HCEC 1CT (cell line): Measurements from ENCODE around the gene SORT1.

Experiments used
- DNase-seq: peaks from one replicate; pipeline ENCODE4 v3.0.0-alpha.2; 2017

Gene SORT1

GRCh38 chr1:109272021-109272799 lies 125.5 kb downstream of the SORT1 start:
- no peak for DNase-seq

GRCh38 chr1:109271458-109271857 lies 126.3 kb downstream of the SORT1 start:
- no peak for DNase-seq

GRCh38 chr1:109270623-109271317 lies 126.9 kb downstream of the SORT1 start:
- DNase-seq, result no peak

GRCh38 chr1:109269981-109270622 lies 127.6 kb downstream of the SORT1 start:
- DNase-seq, result no peak

- DNase-seq, result no peak
Observed at GRCh38 chr1:109269212-109269980, 128.3 kb downstream of the SORT1 start.

GRCh38 chr1:109268431-109269211 lies 129.1 kb downstream of the SORT1 start:
- no peak for DNase-seq

- DNase-seq, result no peak
Observed at GRCh38 chr1:109267743-109268300, 129.9 kb downstream of the SORT1 start.

- peak; percentile 59 for DNase-seq
Observed at GRCh38 chr1:109266965-109267364, 130.8 kb downstream of the SORT1 start.

GRCh38 chr1:109265741-109266330 lies 131.9 kb downstream of the SORT1 start:
- DNase-seq, result no peak

- DNase-seq, result no peak
Observed at GRCh38 chr1:109265016-109265415, 132.7 kb downstream of the SORT1 start.

- DNase-seq, result no peak
Observed at GRCh38 chr1:109264379-109264755, 133.4 kb downstream of the SORT1 start.

- peak; percentile 74 for DNase-seq
Observed at GRCh38 chr1:109263597-109264378, 133.9 kb downstream of the SORT1 start.

GRCh38 chr1:109263234-109263596 lies 134.5 kb downstream of the SORT1 start:
- no peak for DNase-seq

- DNase-seq, result no peak
Observed at GRCh38 chr1:109262231-109263055, 135.3 kb downstream of the SORT1 start.

- DNase-seq, result no peak
Observed at GRCh38 chr1:109261578-109261977, 136.1 kb downstream of the SORT1 start.

- no peak for DNase-seq
Observed at GRCh38 chr1:109261006-109261405, 136.7 kb downstream of the SORT1 start.

GRCh38 chr1:109259674-109260557 lies 137.8 kb downstream of the SORT1 start:
- DNase-seq, result no peak
